Transverse colon (tissue), 4 donors: Measurements from ENCODE around the gene C9orf152. TPM values are rescaled to one million over a fixed set of nuclear protein-coding genes. Genes with fewer than 3 reads are reported as not detected.
A peak's percentile ranks its signal among the peaks of the same experiment; 100 is the strongest.
"Not testable (repeated sequence)": the region's sequence is repeated elsewhere in the genome, so short reads cannot be mapped to it uniquely, and the experiment has no call there.

Source experiments
- DNase-seq: peaks from one replicate; pipeline ENCODE4 v3.0.0-alpha.2; 2019
- H3K27ac ChIP-seq, 4 donors: fragments of 200-600 bp; sonication (generic); 2 replicates each; pipeline ENCODE4 v1.5.1; 2016 to 2018; ENCODE audit warnings: inconsistent platforms in 4 of 4
- H3K27me3 ChIP-seq: fragments of 200-600 bp; sonication (generic); 2 replicates; pipeline ENCODE4 v1.5.1; 2017; ENCODE audit warnings: inconsistent platforms
- H3K36me3 ChIP-seq, 4 donors: fragments of 200-600 bp; sonication (generic); 2 replicates each; pipeline ENCODE4 v1.5.1; 2017 to 2019; ENCODE audit warnings: inconsistent platforms in 4 of 4
- H3K4me1 ChIP-seq, 4 donors: fragments of 200-600 bp; sonication (generic); 2 replicates each; pipeline ENCODE4 v1.5.1; 2017 to 2020; ENCODE audit warnings: inconsistent platforms in 4 of 4
- H3K4me3 ChIP-seq, 4 donors: fragments of 200-600 bp; sonication (generic); 1 replicate in 1 of 4; 2 replicates in 3 of 4; pipeline versions ENCODE4 v1.5.1 to v1.6.1; 2017 to 2019; ENCODE audit warnings: inconsistent platforms in 4 of 4
- H3K9me3 ChIP-seq, 2 donors: fragments of 200-600 bp; sonication (generic); 2 replicates each; pipeline ENCODE4 v1.5.1; 2017 to 2019; ENCODE audit warnings: inconsistent platforms in 2 of 2
- CTCF ChIP-seq, 5 experiments: fragments of 200-600 bp in 3 of 5; fragments of 450-650 bp in 2 of 5; sonication (generic) in 3 of 5; IDR thresholded peaks; 1 replicate in 2 of 5; 2 replicates in 3 of 5; pipeline ENCODE4 v1.5.1; 2016 to 2017; ENCODE audit warnings: antibody characterized with exemption in 5 of 5, inconsistent platforms in 3 of 5, mild to moderate bottlenecking in 2 of 5, moderate library complexity in 1 of 5
- EP300 ChIP-seq: sonication (generic); formaldehyde crosslinking; IDR thresholded peaks from one replicate; pipeline ENCODE4 v1.6.1; 2017; ENCODE audit warnings: antibody characterized with exemption, low read depth
- POLR2A ChIP-seq: fragments of 450-650 bp; IDR thresholded peaks from one replicate; pipeline ENCODE4 v1.6.1; 2016; ENCODE audit warnings: antibody characterized with exemption, mild to moderate bottlenecking, moderate library complexity
- POLR2AphosphoS5 ChIP-seq, 3 donors: sonication (generic); formaldehyde crosslinking; IDR thresholded peaks; one replicate each; pipeline ENCODE4 v1.6.1; 2016; ENCODE audit warnings: antibody characterized with exemption in 3 of 3
- WGBS, 2 donors: methylation state at CpG; one replicate each; pipeline ENCODE4 v1.1.5; 2018; ENCODE audit warnings: low coverage in 1 of 2; 5-methylcytosine and 5-hydroxymethylcytosine counted together
- in situ Hi-C, 4 donors: fragments of 200-750 bp; cut with MboI; loops; one replicate each; pipeline versions ENCODE4 v1.15.0 to v1.15.1; 2017; ENCODE audit warnings: low sequenced_read_pairs in 3 of 4, low pct_ligation_motif_present in 1 of 4, low pct_unique_long_range_greater_than_20kb in 1 of 4
- intact Hi-C: fragments of 100-400 bp; cut with DNase I; formaldehyde crosslinking; loops from one replicate; pipeline ENCODE4 v1.15.1; 2023; ENCODE audit warnings: low total_unique reads
- total RNA-seq, 4 donors: library from RNA; depleted of rRNA; stranded (reverse); fragments of >200 nt; gene quantifications; one replicate each; pipeline ENCODE4 v1.1.0, GENCODE V29; 2016

The C9orf152 gene
- total RNA-seq, 4 donors from 2014 or later: 9.7 to 31.4 (median 16.7) TPM

GRCh38 chr9:110255463-110256379 lies 47.8 kb upstream of the C9orf152 start:
- no peaks in the 10 kb centered on the region for H3K9me3 ChIP-seq
- no peaks in the 10 kb centered on the region for H3K27me3 ChIP-seq
- intact Hi-C loops (no loop called here), in situ Hi-C loops (no loop called here)
- DNase-seq: peak; percentile 78
- peak; percentile 65 to 84 (median 74) for TF ChIP-seq POLR2AphosphoS5 (IDR thresholded peaks at IDR 0.05)
- peak; percentile 68 for TF ChIP-seq POLR2A
- TF ChIP-seq EP300: no peak
- peak in 1 of 5 experiments; percentile 18 for TF ChIP-seq CTCF (IDR thresholded peaks at IDR 0.05)
- H3K27ac ChIP-seq: peak overlapping the region; percentile 90 to 98 (median 98)
- 1% methylated on average over 59 of the region's 81 CpGs; no CpG with 5 or more reads in 1 of the 2 donors for WGBS, 2 donors
- peaks cover 0 to 3% (median 0%) of the 10 kb centered on the region in 4 donors for H3K36me3 ChIP-seq
- H3K4me3 ChIP-seq: peak overlapping the region; percentile 58 to 93 (median 93)
- H3K4me1 ChIP-seq: peaks cover 29 to 65% (median 40%) of the 10 kb centered on the region in 4 donors

- Histone ChIP-seq H3K4me1 (peaks cover 29 to 64% (median 40%) of the 10 kb centered on the region in 4 donors), H3K27ac (peak overlapping the region; percentile 90 to 98 (median 98)), H3K4me3 (peak overlapping the region; percentile 58 to 93 (median 93)), H3K9me3 (no peaks in the 10 kb centered on the region), H3K36me3 (peaks cover 0 to 10% (median 0%) of the 10 kb centered on the region in 4 donors), H3K27me3 (no peaks in the 10 kb centered on the region)
- WGBS, 2 donors: 0 to 8% methylated on average over 2 to 17 of the region's 17 CpGs
- intact Hi-C loops (no loop called here), in situ Hi-C loops (no loop called here)
- TF ChIP-seq EP300 (no peak), POLR2AphosphoS5 (IDR thresholded peaks at IDR 0.05) (no peak), POLR2A (no peak), CTCF (IDR thresholded peaks at IDR 0.05) (no peak)
- DNase-seq: peak; percentile 28
Measured at GRCh38 chr9:110255034-110255462, 47.1 kb upstream of the C9orf152 start.

- peak overlapping the region in 3 of 4 donors; percentile 58 to 93 (median 93) for H3K4me3 ChIP-seq
- no peaks in the 10 kb centered on the region for H3K9me3 ChIP-seq
- peak overlapping the region; percentile 90 to 98 (median 98) for H3K27ac ChIP-seq
- in situ Hi-C loops (no loop called here), intact Hi-C loops (no loop called here)
- TF ChIP-seq EP300 (no peak), POLR2A (no peak), POLR2AphosphoS5 (IDR thresholded peaks at IDR 0.05) (no peak), CTCF (IDR thresholded peaks at IDR 0.05) (no peak)
- WGBS, 2 donors: 53 to 67% methylated on average over 2 of the region's 2 CpGs
- H3K4me1 ChIP-seq: peaks cover 29 to 61% (median 40%) of the 10 kb centered on the region in 4 donors
- H3K27me3 ChIP-seq: no peaks in the 10 kb centered on the region
- peaks cover 0 to 15% (median 0%) of the 10 kb centered on the region in 4 donors for H3K36me3 ChIP-seq
- DNase-seq: no peak
Measured at GRCh38 chr9:110254500-110254899, 46.5 kb upstream of the C9orf152 start.

- 36 to 40% methylated on average over 7 to 10 of the region's 10 CpGs for WGBS, 2 donors
- intact Hi-C loops: no loop called here
- H3K36me3 ChIP-seq: peaks cover 0 to 15% (median 4%) of the 10 kb centered on the region in 4 donors
- peak; percentile 34 for DNase-seq
- peak overlapping the region; percentile 17 to 98 (median 24) for H3K27ac ChIP-seq
- no peaks in the 10 kb centered on the region for H3K9me3 ChIP-seq
- H3K4me3 ChIP-seq: no peak overlapping the region
- in situ Hi-C loops: no loop called here
- TF ChIP-seq POLR2AphosphoS5 (IDR thresholded peaks at IDR 0.05) (no peak), POLR2A (no peak), CTCF (IDR thresholded peaks at IDR 0.05) (no peak), EP300 (no peak)
- H3K4me1 ChIP-seq: peaks cover 13 to 42% (median 22%) of the 10 kb centered on the region in 4 donors
- H3K27me3 ChIP-seq: no peaks in the 10 kb centered on the region
Measured at GRCh38 chr9:110252509-110253139, 44.7 kb upstream of the C9orf152 start.

- intact Hi-C loops, H3K9me3 ChIP-seq, H3K27me3 ChIP-seq, H3K27ac ChIP-seq, H3K4me3 ChIP-seq, DNase-seq, in situ Hi-C loops: not testable (repeated sequence)
- peaks cover 13 to 37% (median 18%) of the 10 kb centered on the region in 4 donors for H3K4me1 ChIP-seq
- WGBS, 2 donors: 87 to 89% methylated on average over 4 to 5 of the region's 5 CpGs
- H3K36me3 ChIP-seq: peaks cover 0 to 16% (median 8%) of the 10 kb centered on the region in 4 donors
Measured at GRCh38 chr9:110251770-110252169, 43.8 kb upstream of the C9orf152 start.
